ENCODE measurements around the gene SYNCRIP. TPM values are rescaled to one million over a fixed set of nuclear protein-coding genes. Genes with fewer than 3 reads are reported as not detected.

SYNCRIP gene
- total and polyA plus RNA-seq, 2 donors (not counting 1 experiment from before 2014, with no cell fraction given): 7.9 to 88.5 TPM

GRCh38 chr6:85672623-85673022 lies 29.9 kb upstream of the SYNCRIP start:
- Histone ChIP-seq H3K9me3 (ENCODE audit: control extremely low read depth in 1 of 3, control insufficient read depth in 2 of 3, insufficient read depth in 1 of 3, low read length in 2 of 3) (no peaks in the 10 kb centered on the region), H4K20me1 (ENCODE audit: control insufficient read depth, insufficient read depth, low read length, poor library complexity, severe bottlenecking) (peaks cover under 1% of the 10 kb centered on the region), H3K36me3 (replicated peaks in 1 of 2; ENCODE audit: control extremely low read depth in 1 of 2, control insufficient read depth in 1 of 2, extremely low read depth in 1 of 2, insufficient read depth in 2 of 2, low read length in 1 of 2) (peaks cover 0 to 9% of the 10 kb centered on the region in 2 experiments), H2AFZ (ENCODE audit: insufficient read depth, low read depth, low read length, poor library complexity, severe bottlenecking) (no peak overlapping the region), H3K27me3 (replicated peaks in 1 of 4; ENCODE audit: control extremely low read depth in 1 of 4, control insufficient read depth in 3 of 4, insufficient read depth in 4 of 4, low read length in 3 of 4) (no peaks in the 10 kb centered on the region), H3K9ac (ENCODE audit: low read length) (no peak overlapping the region), H3K79me2 (ENCODE audit: control insufficient read depth, insufficient read depth, low read length) (peaks cover 32% of the 10 kb centered on the region), H3K4me1 (ENCODE audit: control insufficient read depth in 2 of 2, insufficient read depth in 2 of 2, low read length in 2 of 2) (peaks cover 30 to 39% of the 10 kb centered on the region in 2 donors), H3K4me3 (ENCODE audit: control extremely low read depth in 1 of 5, extremely low read depth in 1 of 5, insufficient read depth in 1 of 5, low read depth in 2 of 5, low read length in 4 of 5) (no peak overlapping the region), H3K4me2 (replicated peaks; ENCODE audit: low read depth, low read length, poor library complexity, severe bottlenecking) (no peak overlapping the region), H3K27ac (ENCODE audit: low read length in 2 of 2) (no peak overlapping the region)
- DNase-seq: no peak
- CTCF ChIA-PET: interaction anchor here (0.7 to 1.6 kb wide), 3 partner anchors 10 to 48 kb away, joined by 3 to 4 read pairs (median 4); no protein-coding TSS in a partner anchor
- H3K27ac Mint-ChIP-seq: no peak overlapping the region
- WGBS (ENCODE audit: insufficient coverage): 94% methylated on average over 4 of the region's 4 CpGs
- intact Hi-C loops (cut with micrococcal nuclease): loop anchor here (10.0 kb wide), 3 partner anchors 48 to 1482 kb away; partner anchors contain the start of genes NT5E and ZNF292
- no peaks in the 10 kb centered on the region for H3K9me3 Mint-ChIP-seq (ENCODE audit: insufficient read depth)
- no peaks in the 10 kb centered on the region for H3K27me3 Mint-ChIP-seq
- peaks cover 59% of the 10 kb centered on the region for H3K4me1 Mint-ChIP-seq
- no peak for TF ChIP-seq EZH2 (IDR thresholded peaks at IDR 0.05; ENCODE audit: borderline replicate concordance, insufficient read depth, low read depth, low read length, poor library complexity, severe bottlenecking)
- TF ChIP-seq CTCF (IDR thresholded peaks at IDR 0.05): no peak
- POLR2A ChIA-PET: no interaction called here
- H3K4me3 Mint-ChIP-seq: no peak overlapping the region
- ATAC-seq (ENCODE audit: low read depth): no peak

- no peaks in the 10 kb centered on the region for H3K27me3 Mint-ChIP-seq
- Histone ChIP-seq H3K4me2 (replicated peaks; ENCODE audit: low read depth, low read length, poor library complexity, severe bottlenecking) (no peak overlapping the region), H3K27me3 (replicated peaks in 1 of 4; ENCODE audit: control extremely low read depth in 1 of 4, control insufficient read depth in 3 of 4, insufficient read depth in 4 of 4, low read length in 3 of 4) (no peaks in the 10 kb centered on the region), H3K27ac (ENCODE audit: low read length in 2 of 2) (no peak overlapping the region), H3K9ac (ENCODE audit: low read length) (no peak overlapping the region), H3K36me3 (replicated peaks in 1 of 2; ENCODE audit: control extremely low read depth in 1 of 2, control insufficient read depth in 1 of 2, extremely low read depth in 1 of 2, insufficient read depth in 2 of 2, low read length in 1 of 2) (peaks cover 0 to 9% of the 10 kb centered on the region in 2 experiments), H3K4me1 (ENCODE audit: control insufficient read depth in 2 of 2, insufficient read depth in 2 of 2, low read length in 2 of 2) (peaks cover 30 to 38% of the 10 kb centered on the region in 2 donors), H2AFZ (ENCODE audit: insufficient read depth, low read depth, low read length, poor library complexity, severe bottlenecking) (no peak overlapping the region), H3K79me2 (ENCODE audit: control insufficient read depth, insufficient read depth, low read length) (peaks cover 31% of the 10 kb centered on the region), H4K20me1 (ENCODE audit: control insufficient read depth, insufficient read depth, low read length, poor library complexity, severe bottlenecking) (no peaks in the 10 kb centered on the region), H3K9me3 (ENCODE audit: control extremely low read depth in 1 of 3, control insufficient read depth in 2 of 3, insufficient read depth in 1 of 3, low read length in 2 of 3) (no peaks in the 10 kb centered on the region), H3K4me3 (ENCODE audit: control extremely low read depth in 1 of 5, extremely low read depth in 1 of 5, insufficient read depth in 1 of 5, low read depth in 2 of 5, low read length in 4 of 5) (no peak overlapping the region)
- H3K4me1 Mint-ChIP-seq: peaks cover 55% of the 10 kb centered on the region
- no peak overlapping the region for H3K4me3 Mint-ChIP-seq
- intact Hi-C loops (cut with micrococcal nuclease): loop anchor here (10.0 kb wide), 3 partner anchors 47 to 1483 kb away; partner anchors contain the start of genes NT5E and ZNF292
- ATAC-seq (ENCODE audit: low read depth) (no peak), DNase-seq (no peak)
- H3K27ac Mint-ChIP-seq: peak overlapping the region; percentile 29
- ChIA-PET CTCF (interaction anchor here (0.7 to 1.6 kb wide), 3 partner anchors 10 to 29 kb away, joined by 3 to 4 read pairs (median 3); partner anchors contain the start of gene SYNCRIP), POLR2A (no interaction called here)
- TF ChIP-seq EZH2 (IDR thresholded peaks at IDR 0.05; ENCODE audit: borderline replicate concordance, insufficient read depth, low read depth, low read length, poor library complexity, severe bottlenecking): no peak
- TF ChIP-seq CTCF (IDR thresholded peaks at IDR 0.05): no peak
- H3K9me3 Mint-ChIP-seq (ENCODE audit: insufficient read depth): no peaks in the 10 kb centered on the region
Measured at GRCh38 chr6:85672050-85672449, 29.4 kb upstream of the SYNCRIP start.

All from B cell (primary cell).